ENCODE data around the gene SRRM3.

GRCh38 chr7:76247938-76248337 lies 46.2 kb downstream of the SRRM3 start:
- TF ChIP-seq ZNF274 (IDR thresholded peaks at IDR 0.05; ENCODE audit: low read depth, low read length) (no peak), SUZ12 (IDR thresholded peaks at IDR 0.05; ENCODE audit: extremely low read depth, insufficient read depth, insufficient read length) (no peak), YY1 (IDR thresholded peaks at IDR 0.05; ENCODE audit: insufficient read depth, insufficient read length) (no peak)
